ENCODE data around the gene E4F1.

DNA sequence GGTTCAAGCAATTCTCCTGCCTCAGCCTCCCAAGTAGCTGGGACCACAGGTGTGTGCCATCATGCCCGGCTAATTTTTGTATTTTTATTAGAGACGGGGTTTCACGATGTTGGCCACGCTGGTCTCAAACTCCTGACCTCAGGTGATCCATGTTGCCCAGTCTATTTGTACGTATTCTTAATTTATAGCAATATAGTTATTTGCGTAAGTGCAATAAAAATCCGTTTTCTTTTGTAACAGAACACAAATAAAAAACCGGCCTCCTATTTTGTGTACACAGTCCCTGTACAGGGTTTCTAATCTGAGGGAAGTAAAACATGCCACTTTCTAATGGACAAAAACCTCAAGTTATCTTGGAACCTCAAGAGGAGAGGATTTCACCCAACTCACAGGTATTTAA is 36.9 kb downstream of the E4F1 start:
- TF ChIP-seq ZNF274 (IDR thresholded peaks at IDR 0.05; ENCODE audit: low read depth, low read length) (no peak), YY1 (IDR thresholded peaks at IDR 0.05; ENCODE audit: insufficient read depth, insufficient read length) (no peak), SUZ12 (IDR thresholded peaks at IDR 0.05; ENCODE audit: extremely low read depth, insufficient read depth, insufficient read length) (no peak)
